DMS 273 (cell line): Measurements from ENCODE around the gene GMPPB.
"Not testable (repeated sequence)": the region's sequence is repeated elsewhere in the genome, so short reads cannot be mapped to it uniquely, and the experiment has no call there.

Experiments
- DNase-seq: peaks from one replicate; lab custom pipeline; 2025; ENCODE audit not compliant: unreplicated experiment; lab: John Stamatoyannopoulos, UW

GMPPB gene

GRCh38 chr3:49714728-49715550 is 8.8 kb downstream of the GMPPB start:
- DNase-seq, result no peak

DNA sequence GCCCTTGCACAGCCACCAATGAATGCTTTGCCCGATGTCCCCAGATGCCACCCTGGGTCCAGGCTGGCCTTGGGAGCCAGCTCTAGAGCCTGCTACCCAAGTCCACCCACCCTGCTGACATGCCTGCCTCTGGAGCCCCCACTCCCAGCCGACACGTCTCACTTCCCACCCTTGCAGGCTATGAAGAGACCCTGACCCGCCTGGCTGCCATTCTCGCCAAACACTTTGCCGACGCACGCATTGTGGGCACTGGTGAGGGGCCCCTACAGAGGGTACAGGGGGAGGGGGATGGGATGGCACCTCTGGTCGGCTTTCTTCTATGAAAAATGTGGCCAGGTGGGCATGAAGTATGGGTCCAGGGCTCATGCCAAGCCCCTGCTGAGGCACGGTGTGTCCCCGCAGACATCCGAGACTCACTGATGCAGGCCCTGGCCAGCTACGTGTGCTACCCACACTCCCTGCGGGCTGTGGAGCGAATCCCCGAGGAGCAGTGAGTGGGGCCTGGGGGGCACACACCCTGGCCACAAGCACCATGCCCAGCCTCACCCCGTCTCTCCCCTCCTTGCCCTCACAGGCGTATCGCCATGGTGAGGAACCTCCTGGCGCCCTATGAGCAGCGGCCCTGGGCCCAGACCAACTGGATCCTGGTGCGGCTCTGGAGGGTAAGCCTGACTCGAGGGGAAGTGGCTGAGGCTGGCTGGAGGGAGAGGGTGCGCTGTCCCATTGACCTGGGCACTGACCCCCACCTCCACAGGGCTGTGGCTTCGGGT is 10.2 kb downstream of the GMPPB start:
- DNase-seq, result no peak

- DNase-seq, result no peak
Observed at GRCh38 chr3:49712631-49713317, 11.0 kb downstream of the GMPPB start.

DNA sequence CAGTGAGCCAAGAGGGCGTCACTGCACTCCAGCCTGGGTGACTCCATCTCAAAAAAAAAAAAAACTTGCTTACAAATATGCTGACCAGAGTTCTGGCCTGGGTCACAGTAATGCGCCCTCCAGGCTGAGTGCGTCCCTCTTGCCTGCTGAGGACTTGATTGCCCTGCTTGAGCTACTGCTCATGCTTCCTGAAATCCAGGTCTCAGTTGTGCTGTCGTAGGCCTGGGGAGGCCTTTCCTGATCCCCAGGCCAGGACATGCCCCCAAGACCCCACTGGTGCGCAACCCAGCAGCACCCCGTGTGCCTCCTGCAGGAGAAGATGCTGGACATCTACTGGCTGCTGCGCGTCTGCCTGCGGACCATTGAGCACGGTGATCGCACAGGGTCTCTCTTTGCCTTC is 11.6 kb downstream of the GMPPB start:
- no peak for DNase-seq

GRCh38 chr3:49711489-49711888 is 12.3 kb downstream of the GMPPB start:
- DNase-seq, result no peak

DNA sequence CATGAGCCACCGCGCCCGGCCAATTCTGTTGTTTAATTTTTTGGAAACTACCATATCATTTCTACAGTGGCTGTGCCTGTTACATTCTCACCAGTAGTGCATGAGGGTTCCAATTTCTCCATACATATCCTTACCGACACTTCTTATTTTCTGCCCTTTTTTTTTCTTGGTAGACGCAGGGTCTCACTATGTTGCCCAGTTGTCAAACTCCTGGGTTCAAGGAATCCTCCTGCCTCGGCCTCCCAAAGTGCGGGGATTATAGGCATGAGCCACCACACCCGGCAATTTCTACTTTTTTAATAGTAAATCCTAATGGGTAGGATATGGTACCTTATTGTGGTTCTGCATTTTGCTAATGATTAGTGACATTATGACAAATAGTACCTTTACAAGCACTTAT is 13.9 kb downstream of the GMPPB start:
- no peak for DNase-seq

DNA sequence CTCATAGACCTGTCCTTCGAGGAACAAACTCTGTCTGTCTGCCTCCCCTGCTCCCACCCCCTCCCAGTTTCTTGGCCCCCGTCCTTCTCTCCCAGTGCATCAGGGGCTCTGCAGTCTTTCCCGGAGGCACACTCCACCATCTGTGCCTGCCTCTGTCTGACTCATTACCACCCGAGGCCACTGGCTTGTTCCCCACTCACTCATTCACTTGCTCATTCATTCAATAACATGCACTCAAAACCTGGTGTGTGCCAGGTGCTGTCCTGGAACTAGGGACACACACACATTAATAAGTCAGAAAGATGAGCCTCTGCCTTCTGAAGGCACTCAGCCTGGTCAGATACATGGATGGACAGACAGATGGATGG is 16.7 kb downstream of the GMPPB start:
- DNase-seq, result peak; percentile 77

GRCh38 chr3:49706456-49707112 is 17.2 kb downstream of the GMPPB start:
- no peak for DNase-seq

DNA sequence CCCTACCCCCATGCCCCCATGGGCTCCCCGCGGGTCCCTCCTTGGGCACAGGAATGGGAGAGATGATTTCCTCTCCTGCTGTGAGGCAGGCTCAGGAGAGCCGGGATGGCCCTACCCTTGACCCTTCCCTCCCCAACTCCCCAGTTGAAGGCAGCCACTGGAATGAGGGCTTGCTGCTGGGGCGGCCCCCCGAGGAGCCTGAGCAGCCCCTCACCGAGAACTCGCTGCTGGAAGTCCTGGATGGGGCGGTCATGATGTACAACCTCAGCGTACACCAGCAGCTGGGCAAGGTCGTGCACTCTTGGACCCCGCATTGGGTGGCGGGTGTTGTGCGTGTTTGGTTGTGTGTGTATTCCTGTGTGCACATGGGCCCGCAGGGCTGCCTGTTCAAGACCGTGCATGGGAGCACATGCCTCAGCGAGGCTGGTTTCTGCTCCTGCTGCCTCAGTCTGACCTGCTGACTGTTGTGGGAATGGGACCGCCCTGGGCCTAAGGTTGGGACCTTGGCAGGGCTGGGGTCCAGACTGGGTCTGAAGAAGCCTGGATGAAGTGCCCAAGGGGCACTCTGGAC is 18.3 kb downstream of the GMPPB start:
- no peak for DNase-seq

DNA sequence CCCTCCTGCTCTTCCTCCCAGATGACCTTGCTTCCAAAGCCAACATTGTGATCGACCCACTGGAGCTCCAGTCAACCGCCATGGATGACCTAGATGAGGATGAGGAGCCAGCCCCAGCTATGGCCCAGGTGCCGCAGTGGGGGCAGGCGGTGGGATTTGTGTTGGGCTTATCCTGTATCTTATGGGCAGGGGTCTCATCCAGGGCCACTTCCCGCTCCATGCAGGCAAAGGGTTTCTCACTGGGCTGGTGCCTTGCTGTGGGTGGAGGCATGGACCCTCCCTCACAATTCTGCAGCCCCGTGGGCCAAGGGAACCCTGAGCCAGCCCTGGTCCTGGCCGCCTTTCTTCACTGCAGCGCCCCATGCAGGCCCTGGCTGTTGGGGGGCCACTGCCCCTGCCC is 19.1 kb downstream of the GMPPB start:
- no peak for DNase-seq

- DNase-seq, result no peak
Observed at GRCh38 chr3:49703956-49704355, 19.8 kb downstream of the GMPPB start.

GRCh38 chr3:49703443-49703927 is 20.3 kb downstream of the GMPPB start:
- peak; percentile 81 for DNase-seq

DNA sequence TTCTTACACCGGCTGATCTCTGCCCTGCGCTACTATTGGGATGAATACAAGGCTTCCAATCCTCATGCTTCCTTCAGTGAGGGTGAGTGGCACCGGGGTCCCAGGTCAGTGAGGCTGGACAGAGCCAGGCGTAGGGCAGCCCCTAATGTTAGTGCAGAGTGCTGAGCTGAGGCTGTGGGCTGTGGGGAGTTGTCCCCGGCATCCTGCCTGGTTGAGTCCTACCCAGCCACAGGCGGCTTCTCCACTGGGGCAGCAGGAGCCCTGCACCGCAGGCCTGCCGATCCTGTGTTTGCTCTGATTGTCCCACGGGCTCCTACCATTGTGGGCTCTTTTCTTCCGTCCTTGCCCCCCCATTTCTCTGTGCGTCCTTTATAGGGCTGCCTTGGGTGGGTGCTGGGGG is 21.1 kb downstream of the GMPPB start:
- DNase-seq, result no peak

GRCh38 chr3:49701388-49702077 is 22.2 kb downstream of the GMPPB start:
- DNase-seq, result peak; percentile 44

DNA sequence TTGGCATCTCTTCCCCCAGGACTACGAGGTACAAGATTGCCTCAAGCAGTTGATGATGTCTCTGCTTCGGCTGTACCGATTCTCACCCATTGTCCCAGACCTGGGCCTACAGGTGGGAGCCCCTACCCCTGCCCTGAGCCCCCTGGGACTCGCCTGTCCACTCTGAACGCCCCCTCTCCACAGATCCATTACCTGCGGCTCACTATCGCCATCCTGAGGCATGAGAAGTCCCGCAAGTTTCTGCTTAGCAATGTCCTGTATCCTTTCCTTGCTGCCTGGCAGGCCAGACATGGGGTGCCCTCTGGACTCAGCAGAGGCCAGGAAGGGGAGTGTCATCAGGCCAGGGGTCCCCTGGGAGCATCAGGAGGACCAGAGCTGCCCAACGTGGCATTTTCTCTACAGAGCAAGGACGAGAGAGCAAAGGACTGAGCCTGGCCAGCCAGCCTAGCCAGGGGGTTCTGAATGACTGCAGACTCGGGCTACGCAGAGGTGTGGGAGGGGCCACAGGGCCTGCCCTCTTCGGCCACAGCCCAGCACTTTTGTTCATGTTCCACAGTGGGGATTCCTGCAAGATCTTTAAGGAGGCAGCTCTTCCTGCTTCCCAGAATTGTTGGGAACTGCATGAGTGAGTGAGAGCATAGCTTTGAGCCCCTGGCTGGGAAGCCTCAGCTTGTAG is 23.2 kb downstream of the GMPPB start:
- DNase-seq, result no peak

GRCh38 chr3:49700014-49700413 is 23.7 kb downstream of the GMPPB start:
- no peak for DNase-seq

GRCh38 chr3:49699281-49699979 is 24.3 kb downstream of the GMPPB start:
- DNase-seq, result no peak

DNA sequence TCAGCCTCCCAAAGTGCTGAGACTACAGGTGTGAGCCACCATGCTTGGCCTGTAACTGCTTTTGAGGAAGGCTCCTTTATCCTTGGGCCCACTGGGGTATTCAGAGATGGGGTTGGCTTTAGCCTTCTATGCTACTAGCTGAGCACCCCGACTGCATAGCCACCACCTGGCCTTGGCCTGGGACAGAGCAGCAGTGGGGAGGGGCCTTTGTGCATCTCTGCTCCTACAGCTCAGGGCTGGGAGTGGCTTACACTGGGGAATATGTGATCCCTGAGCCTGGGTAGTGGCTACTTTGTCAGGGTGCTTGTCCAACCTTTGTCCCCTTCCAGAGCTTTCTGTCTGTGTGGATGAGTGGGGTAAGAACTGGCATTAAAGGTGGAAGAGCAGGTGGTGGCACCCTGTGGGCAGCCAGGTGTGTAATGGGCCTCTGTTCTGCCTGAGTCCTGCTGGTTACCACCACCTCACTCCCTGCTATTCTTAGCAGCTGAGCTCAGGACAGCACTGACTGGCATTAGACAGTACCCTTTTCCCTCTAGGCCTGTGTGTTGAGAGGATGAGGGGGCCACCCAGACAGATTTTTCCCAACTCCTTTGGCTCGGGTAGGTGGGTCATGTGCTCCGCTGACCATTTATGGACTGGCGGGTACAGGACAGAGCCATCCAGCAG is 28.3 kb downstream of the GMPPB start:
- not testable (repeated sequence) for DNase-seq
